NCI-H524 treated with DMSO at 0.1 percent for 48 hours (cell line): ENCODE data around the gene CFC1.
"Not testable (repeated sequence)": the region's sequence is repeated elsewhere in the genome, so short reads cannot be mapped to it uniquely, and the experiment has no call there.

Experiments
- DNase-seq: peaks from one replicate; lab custom pipeline; 2025; lab: John Stamatoyannopoulos, UW

Gene CFC1

GRCh38 chr2:130582970-130583369 lies 16.4 kb downstream of the CFC1 start:
- not testable (repeated sequence) for DNase-seq

DNA sequence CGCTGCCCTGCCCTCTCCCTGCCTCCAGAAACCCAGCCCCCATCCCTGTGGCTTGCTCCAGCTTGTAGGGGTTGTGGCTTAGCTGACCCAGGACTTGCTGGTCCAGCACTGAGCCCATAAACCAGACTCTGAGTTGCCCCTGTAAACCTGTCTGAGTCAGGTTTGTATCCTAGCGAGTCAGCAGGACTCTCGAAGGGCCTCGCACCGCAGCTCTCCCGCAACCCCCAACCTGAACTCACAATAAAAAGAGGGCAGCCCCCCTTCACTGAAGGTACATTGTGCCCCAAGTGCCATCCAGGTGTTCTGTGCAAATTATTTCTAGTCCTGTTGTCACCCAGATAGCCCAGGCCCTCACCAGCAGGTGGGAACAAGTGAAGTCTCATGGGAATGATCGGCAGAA lies 17.9 kb downstream of the CFC1 start:
- DNase-seq, result not testable (repeated sequence)

GRCh38 chr2:130579121-130579520 lies 20.3 kb downstream of the CFC1 start:
- DNase-seq, result not testable (repeated sequence)

GRCh38 chr2:130577559-130577958 lies 21.8 kb downstream of the CFC1 start:
- DNase-seq, result not testable (repeated sequence)

GRCh38 chr2:130576209-130576784 lies 23.1 kb downstream of the CFC1 start:
- DNase-seq, result not testable (repeated sequence)

DNA sequence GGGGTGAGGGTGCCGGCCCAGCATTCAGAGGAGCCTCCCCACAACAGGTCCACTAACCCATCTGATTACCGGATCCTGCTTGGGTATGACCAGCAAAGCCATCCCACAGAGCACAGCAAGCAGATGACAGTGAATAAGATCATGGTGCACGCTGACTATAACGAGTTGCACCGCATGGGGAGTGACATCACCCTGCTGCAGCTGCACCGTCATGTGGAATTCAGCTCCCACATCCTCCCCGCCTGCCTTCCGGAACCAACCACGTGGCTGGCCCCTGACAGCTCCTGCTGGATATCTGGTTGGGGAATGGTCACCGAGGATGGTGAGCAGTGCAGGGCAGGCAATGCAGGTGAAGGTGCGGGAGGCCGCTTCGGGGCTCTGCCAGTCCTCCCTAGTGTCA lies 25.1 kb downstream of the CFC1 start:
- not testable (repeated sequence) for DNase-seq

GRCh38 chr2:130571929-130572328 lies 27.4 kb downstream of the CFC1 start:
- not testable (repeated sequence) for DNase-seq

DNA sequence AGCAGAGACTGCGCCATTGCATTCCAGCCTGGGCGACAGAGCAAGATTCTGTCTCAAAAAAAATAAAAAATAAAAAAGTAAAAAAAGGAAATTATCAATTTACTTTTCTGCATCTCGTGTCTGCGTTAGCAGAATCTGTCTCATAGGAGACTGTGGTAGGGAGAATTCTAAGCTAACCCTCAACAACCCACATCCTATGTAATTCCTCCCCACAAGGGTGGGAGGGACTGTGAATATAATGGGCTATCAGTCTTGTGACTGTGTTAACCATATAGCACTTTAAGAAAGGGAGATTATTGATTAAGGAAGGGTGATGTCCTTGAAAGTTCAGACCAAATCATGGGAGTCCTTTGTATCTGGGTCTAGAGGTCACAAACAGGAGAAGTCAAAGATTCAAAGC lies 33.2 kb downstream of the CFC1 start:
- not testable (repeated sequence) for DNase-seq

- not testable (repeated sequence) for DNase-seq
Measured at GRCh38 chr2:130556441-130556840, 42.9 kb downstream of the CFC1 start.

GRCh38 chr2:130554178-130554577 lies 45.2 kb downstream of the CFC1 start:
- DNase-seq, result not testable (repeated sequence)

- not testable (repeated sequence) for DNase-seq
Measured at GRCh38 chr2:130549475-130549874, 49.9 kb downstream of the CFC1 start.

GRCh38 chr2:130548418-130548817 lies 51.0 kb downstream of the CFC1 start:
- not testable (repeated sequence) for DNase-seq

DNA sequence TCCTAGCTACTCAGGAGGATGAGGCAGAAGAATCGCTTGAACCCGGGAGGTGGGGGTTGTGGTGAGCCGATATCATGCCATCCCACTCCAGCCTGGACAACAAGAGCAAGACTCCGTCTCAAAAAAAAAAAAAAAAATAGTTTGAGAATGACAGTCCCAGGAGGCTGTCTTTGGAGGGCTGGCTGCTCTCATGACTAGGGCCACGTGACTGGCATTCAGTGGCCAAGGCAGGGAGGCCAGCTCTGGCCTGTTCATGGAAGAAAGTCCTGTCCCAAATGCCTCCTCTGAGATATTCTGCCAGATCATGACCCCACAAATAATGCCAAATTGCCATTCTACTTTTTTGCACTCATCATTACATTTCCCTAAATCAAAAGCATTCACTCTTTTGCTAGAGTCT lies 54.4 kb downstream of the CFC1 start:
- not testable (repeated sequence) for DNase-seq

DNA sequence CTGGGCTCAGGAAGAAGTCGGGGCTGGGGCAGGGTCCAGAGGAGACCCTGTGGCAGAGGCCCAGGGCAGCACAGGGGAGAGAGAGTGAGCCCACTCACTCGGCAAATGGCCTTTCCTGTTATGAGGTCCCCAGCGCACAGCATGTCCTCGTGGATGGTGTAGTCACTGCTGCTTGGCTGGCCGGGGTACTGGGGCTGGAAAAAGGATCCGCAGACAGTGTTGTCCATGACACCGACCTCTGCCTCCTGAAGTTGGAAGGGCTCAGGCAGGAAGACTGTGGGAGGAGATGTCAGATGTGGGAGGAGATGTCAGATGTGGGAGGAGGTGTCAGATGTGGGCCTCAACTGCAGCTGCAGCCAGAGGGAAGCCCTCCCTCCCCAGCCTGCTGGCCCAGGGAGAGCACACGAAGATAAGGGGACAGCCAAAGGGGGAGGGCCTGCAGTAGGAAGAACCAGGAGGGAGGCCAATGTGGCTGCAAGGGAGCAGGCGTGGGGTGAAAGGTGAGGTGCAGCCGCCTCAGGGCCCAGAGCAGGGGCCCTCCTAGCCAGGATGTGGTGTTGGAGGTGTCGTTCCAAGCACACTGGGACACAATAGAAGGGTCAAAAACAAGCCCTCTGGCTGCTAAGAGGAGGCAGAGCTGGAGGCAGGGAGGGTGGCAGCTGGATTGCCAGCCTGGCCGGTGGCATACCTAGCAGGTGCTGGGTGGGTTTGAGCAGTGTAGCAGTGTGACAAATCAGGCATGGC lies 55.4 kb downstream of the CFC1 start:
- DNase-seq, result not testable (repeated sequence)

GRCh38 chr2:130542789-130543188 lies 56.6 kb downstream of the CFC1 start:
- not testable (repeated sequence) for DNase-seq
